Right atrium auricular region (tissue), 2 donors: ENCODE results near the gene HOMER2. TPM values are rescaled to one million over a fixed set of nuclear protein-coding genes. Genes with fewer than 3 reads are reported as not detected.

ENCODE experiments used
- DNase-seq: peaks from one replicate; pipeline ENCODE4 v3.0.0-alpha.2; 2019; ENCODE audit warnings: low spot score
- H3K27ac ChIP-seq, 2 donors: fragments of 200-600 bp; sonication (generic); 1 replicate in 1 of 2; 2 replicates in 1 of 2; pipeline ENCODE4 v1.5.1; 2016 to 2019
- H3K27me3 ChIP-seq, 2 donors: fragments of 200-600 bp; sonication (generic); one replicate each; pipeline versions ENCODE4 v1.5.1 to v1.6.0; 2017 to 2019
- H3K36me3 ChIP-seq: fragments of 200-600 bp; sonication (generic); one replicate; pipeline ENCODE4 v1.5.1; 2016
- H3K4me1 ChIP-seq, 2 donors: fragments of 200-600 bp; sonication (generic); one replicate each; pipeline versions ENCODE4 v1.5.1 to v1.6.0; 2017 to 2019
- H3K4me3 ChIP-seq, 2 donors: fragments of 200-600 bp; sonication (generic); 1 replicate in 1 of 2; 2 replicates in 1 of 2; pipeline ENCODE4 v1.5.1; 2017 to 2019; ENCODE audit warnings: mild to moderate bottlenecking in 1 of 2, moderate library complexity in 1 of 2
- H3K9me3 ChIP-seq, 2 donors: fragments of 200-600 bp; sonication (generic); one replicate each; pipeline ENCODE4 v1.5.1; 2019
- total RNA-seq, 2 donors: library from RNA; depleted of rRNA; stranded (reverse); fragments of >200 nt; gene quantifications; one replicate each; pipeline ENCODE4 v1.1.0, GENCODE V29; 2016
- TF ChIP-seq, protein P1 (sequence below), 2 donors: fragments of 200-600 bp; sonication (generic); IDR thresholded peaks; one replicate each; pipeline ENCODE4 v1.5.1; 2019; ENCODE audit warnings: antibody characterized with exemption in 2 of 2

HOMER2 gene
- total RNA-seq, 2 donors from 2014 or later: 18.3 to 24.8 TPM

DNA sequence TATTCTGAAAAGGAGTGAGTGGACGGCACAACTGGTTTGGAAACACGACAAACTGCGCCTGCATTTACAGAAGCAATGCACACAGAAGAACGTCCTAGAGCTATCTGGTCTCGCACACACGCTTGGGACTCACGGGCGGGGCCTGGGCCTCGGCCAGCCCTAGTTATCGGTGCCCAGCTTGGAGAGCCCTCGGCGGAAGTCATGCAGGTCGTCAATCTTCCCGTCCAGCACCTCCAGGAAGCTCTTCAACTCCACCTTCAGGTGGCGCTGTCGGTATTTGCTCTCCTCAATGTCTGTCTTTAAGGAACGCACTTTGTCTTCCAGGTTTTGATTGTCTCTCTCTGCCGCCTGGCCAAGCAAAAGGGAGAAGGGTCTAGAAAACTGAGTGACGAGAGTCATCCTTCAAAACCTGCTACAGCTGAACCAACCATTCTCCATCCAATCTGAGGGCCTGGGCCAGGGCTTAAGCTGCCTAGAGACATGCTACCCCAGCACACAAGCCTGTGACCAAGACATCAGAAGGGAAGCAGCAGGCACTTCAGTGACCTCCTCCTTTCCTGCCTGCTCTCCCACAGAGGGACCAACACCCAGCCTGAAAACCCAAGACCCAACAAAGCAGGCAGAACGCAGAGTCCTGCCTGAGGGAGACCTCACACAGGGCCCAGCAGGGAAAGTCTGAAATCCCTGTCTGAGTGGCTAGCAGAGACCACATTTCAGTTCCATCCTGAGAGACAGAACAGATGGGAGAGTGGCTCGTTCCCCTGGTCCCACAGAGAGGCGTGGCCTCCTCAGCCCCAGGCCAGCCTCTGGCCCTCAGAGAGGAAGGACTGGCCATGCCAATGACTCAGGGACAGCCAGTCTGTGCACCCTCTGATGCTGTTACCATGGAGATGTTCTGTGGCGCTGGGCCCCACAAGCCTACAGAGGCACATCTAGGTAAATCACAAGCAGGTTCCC is 102.7 kb downstream of the HOMER2 start:
- Histone ChIP-seq H3K4me1 (peaks cover 0 to 13% of the 10 kb centered on the region in 2 donors), H3K27ac (no peak overlapping the region), H3K9me3 (no peaks in the 10 kb centered on the region), H3K36me3 (no peaks in the 10 kb centered on the region), H3K27me3 (no peaks in the 10 kb centered on the region), H3K4me3 (peak overlapping the region in 1 of 2 donors; percentile 22)
- DNase-seq: peak; percentile 73
- TF ChIP-seq, protein P1, sequence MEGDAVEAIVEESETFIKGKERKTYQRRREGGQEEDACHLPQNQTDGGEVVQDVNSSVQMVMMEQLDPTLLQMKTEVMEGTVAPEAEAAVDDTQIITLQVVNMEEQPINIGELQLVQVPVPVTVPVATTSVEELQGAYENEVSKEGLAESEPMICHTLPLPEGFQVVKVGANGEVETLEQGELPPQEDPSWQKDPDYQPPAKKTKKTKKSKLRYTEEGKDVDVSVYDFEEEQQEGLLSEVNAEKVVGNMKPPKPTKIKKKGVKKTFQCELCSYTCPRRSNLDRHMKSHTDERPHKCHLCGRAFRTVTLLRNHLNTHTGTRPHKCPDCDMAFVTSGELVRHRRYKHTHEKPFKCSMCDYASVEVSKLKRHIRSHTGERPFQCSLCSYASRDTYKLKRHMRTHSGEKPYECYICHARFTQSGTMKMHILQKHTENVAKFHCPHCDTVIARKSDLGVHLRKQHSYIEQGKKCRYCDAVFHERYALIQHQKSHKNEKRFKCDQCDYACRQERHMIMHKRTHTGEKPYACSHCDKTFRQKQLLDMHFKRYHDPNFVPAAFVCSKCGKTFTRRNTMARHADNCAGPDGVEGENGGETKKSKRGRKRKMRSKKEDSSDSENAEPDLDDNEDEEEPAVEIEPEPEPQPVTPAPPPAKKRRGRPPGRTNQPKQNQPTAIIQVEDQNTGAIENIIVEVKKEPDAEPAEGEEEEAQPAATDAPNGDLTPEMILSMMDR (IDR thresholded peaks at IDR 0.05): peak; percentile 52 to 82

- no peaks in the 10 kb centered on the region for H3K36me3 ChIP-seq
- H3K4me3 ChIP-seq: no peak overlapping the region
- peaks cover 0 to 13% of the 10 kb centered on the region in 2 donors for H3K4me1 ChIP-seq
- TF ChIP-seq, protein P1 (IDR thresholded peaks at IDR 0.05): no peak
- no peak overlapping the region for H3K27ac ChIP-seq
- peak; percentile 34 for DNase-seq
- H3K9me3 ChIP-seq: no peaks in the 10 kb centered on the region
- H3K27me3 ChIP-seq: no peaks in the 10 kb centered on the region
These were observed 104.1 kb downstream of the HOMER2 start for GRCh38 chr15:82848241-82848993.

- H3K9me3 ChIP-seq: no peaks in the 10 kb centered on the region
- H3K4me3 ChIP-seq: no peak overlapping the region
- no peaks in the 10 kb centered on the region for H3K36me3 ChIP-seq
- H3K27ac ChIP-seq: no peak overlapping the region
- TF ChIP-seq, protein P1 (IDR thresholded peaks at IDR 0.05): no peak
- peak; percentile 11 for DNase-seq
- peaks cover 0 to 13% of the 10 kb centered on the region in 2 donors for H3K4me1 ChIP-seq
- no peaks in the 10 kb centered on the region for H3K27me3 ChIP-seq
These were observed 104.8 kb downstream of the HOMER2 start for GRCh38 chr15:82847703-82848102.

- no peaks in the 10 kb centered on the region for H3K27me3 ChIP-seq
- H3K27ac ChIP-seq: no peak overlapping the region
- DNase-seq: no peak
- H3K9me3 ChIP-seq: no peaks in the 10 kb centered on the region
- peaks cover 0 to 13% of the 10 kb centered on the region in 2 donors for H3K4me1 ChIP-seq
- TF ChIP-seq, protein P1 (IDR thresholded peaks at IDR 0.05): no peak
- no peaks in the 10 kb centered on the region for H3K36me3 ChIP-seq
- H3K4me3 ChIP-seq: no peak overlapping the region
These were observed 105.9 kb downstream of the HOMER2 start for GRCh38 chr15:82846621-82847020.

- DNase-seq: no peak
- Histone ChIP-seq H3K27me3 (no peaks in the 10 kb centered on the region), H3K4me1 (peaks cover 0 to 13% of the 10 kb centered on the region in 2 donors), H3K9me3 (no peaks in the 10 kb centered on the region), H3K36me3 (no peaks in the 10 kb centered on the region), H3K27ac (no peak overlapping the region), H3K4me3 (no peak overlapping the region)
- TF ChIP-seq, protein P1 (IDR thresholded peaks at IDR 0.05): no peak
These were observed 106.8 kb downstream of the HOMER2 start for GRCh38 chr15:82845686-82846085.
